A673 (cell line): ENCODE measurements around the gene LENEP. TPM values are rescaled to one million over a fixed set of nuclear protein-coding genes. Genes with fewer than 3 reads are reported as not detected.
A peak's percentile ranks its signal among the peaks of the same experiment; 100 is the strongest.

Experiments
- BruUV-seq: library from RNA; stranded (reverse); fragments of 400-500 nt; replicated peaks from 2 replicates; lab custom pipeline; 2021; lab: Mats Ljungman, UMichigan
- CTCF ChIA-PET: fragments of 300-600 bp; sonication (Branson Sonifier 250); formaldehyde crosslinking; loops from one replicate; lab custom pipeline; 2022; ENCODE audit warnings: antibody characterized with exemption; lab: Charles Lee
- POLR2A ChIA-PET: fragments of 300-600 bp; sonication (Branson Sonifier 250); formaldehyde crosslinking; loops from one replicate; lab custom pipeline; 2022; ENCODE audit warnings: antibody characterized with exemption; ENCODE audit not compliant: low non-redundant PET; lab: Charles Lee
- DNase-seq: peaks from one replicate; pipeline ENCODE4 v3.0.0-alpha.2; 2015; ENCODE audit warnings: low spot score
- H3K27ac ChIP-seq: fragments of 200-600 bp; sonication (generic); 2 replicates; pipeline ENCODE4 v1.5.1; 2016; ENCODE audit warnings: mixed run types, low read depth, mild to moderate bottlenecking, mixed read lengths, antibody characterized with exemption, low read length; ENCODE audit not compliant: poor library complexity, severe bottlenecking
- H3K27me3 ChIP-seq: fragments of 200-600 bp; sonication (generic); replicated peaks from 2 replicates; pipeline ENCODE4 v1.6.1; 2017; ENCODE audit warnings: mixed run types, low read depth, mild to moderate bottlenecking, mixed read lengths, antibody characterized with exemption, low read length; ENCODE audit not compliant: insufficient read depth, poor library complexity
- H3K36me3 ChIP-seq: fragments of 200-600 bp; sonication (generic); 2 replicates; pipeline ENCODE4 v1.6.1; 2016; ENCODE audit warnings: mixed run types, mild to moderate bottlenecking, mixed read lengths, antibody characterized with exemption, low read length; ENCODE audit not compliant: insufficient read depth, poor library complexity, severe bottlenecking
- H3K4me1 ChIP-seq: fragments of 200-600 bp; sonication (generic); 2 replicates; pipeline ENCODE4 v1.6.1; 2017; ENCODE audit warnings: mixed run types, mild to moderate bottlenecking, mixed read lengths, antibody characterized with exemption, low read length; ENCODE audit not compliant: insufficient read depth, poor library complexity, severe bottlenecking
- H3K4me3 ChIP-seq: fragments of 200-600 bp; sonication (generic); 2 replicates; pipeline ENCODE4 v1.5.1; 2016; ENCODE audit warnings: low read depth, mixed run types, mild to moderate bottlenecking, mixed read lengths, low read length; ENCODE audit not compliant: poor library complexity, severe bottlenecking
- H3K9me3 ChIP-seq: fragments of 200-600 bp; sonication (generic); 2 replicates; pipeline ENCODE4 v1.6.1; 2016; ENCODE audit warnings: mixed run types, low read depth, mild to moderate bottlenecking, mixed read lengths, antibody characterized with exemption, low read length; ENCODE audit not compliant: poor library complexity, severe bottlenecking
- EZH2 ChIP-seq: fragments of 200-600 bp; sonication (generic); IDR thresholded peaks from 2 replicates; pipeline ENCODE4 v1.6.1; 2017; ENCODE audit warnings: borderline replicate concordance, low read depth, mild to moderate bottlenecking, mixed read lengths, antibody characterized with exemption, low read length; ENCODE audit not compliant: poor library complexity, severe bottlenecking
- intact Hi-C: fragments of 100-400 bp; cut with micrococcal nuclease; formaldehyde crosslinking; loops from one replicate; pipeline ENCODE4 v1.10.0; 2022; ENCODE audit not compliant: unreplicated experiment
- total RNA-seq: library from RNA; stranded (reverse); gene quantifications from 2 replicates; pipeline ENCODE4 v1.2.3, GENCODE V29; 2021
- TF ChIP-seq, protein P1 (sequence below): fragments of 300-800, 200-600 bp; sonication (generic); conservative IDR thresholded peaks from 2 replicates; pipeline ENCODE4 v1.5.1; 2017; ENCODE audit warnings: low read depth, mild to moderate bottlenecking, antibody characterized with exemption, low read length, moderate library complexity, mixed read lengths

LENEP gene
- total RNA-seq, 1 experiment from 2014 or later, result 1.4 TPM

DNA sequence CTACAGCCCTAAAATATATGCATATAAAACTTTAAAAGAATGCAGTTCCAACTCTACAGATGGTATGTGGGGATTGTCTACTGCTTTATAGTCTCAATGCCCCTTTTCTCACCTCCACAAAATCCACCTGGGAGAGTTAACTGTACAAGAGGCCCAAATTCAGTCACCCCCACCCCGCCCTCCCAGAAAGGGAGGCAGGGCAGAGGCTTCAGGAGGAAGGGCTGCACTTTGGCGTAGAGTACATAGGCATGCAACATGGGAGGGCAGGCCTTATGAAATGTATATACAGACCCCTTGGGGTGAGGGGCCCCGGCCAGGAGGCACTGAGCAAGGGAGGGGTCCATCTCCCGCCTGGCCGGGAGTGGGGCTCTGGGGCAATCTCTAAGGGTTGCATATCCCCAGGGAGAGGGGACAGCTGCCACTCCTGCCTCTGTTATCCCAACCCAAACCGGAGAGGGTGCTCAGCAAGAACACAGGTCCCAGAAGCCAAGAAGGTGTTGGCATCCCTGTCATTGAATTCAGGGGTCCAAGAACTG is 30.5 kb upstream of the LENEP start:
- intact Hi-C loops, result loop anchor here (5.0 kb wide), 2 partner anchors 34 to 99 kb away; partner anchors contain the start of gene EFNA4
- Histone ChIP-seq H3K27me3 (no peaks in the 10 kb centered on the region), H3K4me3 (peak overlapping the region; percentile 97), H3K36me3 (peaks cover 71% of the 10 kb centered on the region), H3K9me3 (no peaks in the 10 kb centered on the region), H3K4me1 (peaks cover 19% of the 10 kb centered on the region), H3K27ac (peak overlapping the region; percentile 99)
- ChIA-PET POLR2A (interaction anchor here (0.7 kb wide), 1 partner anchor 123 kb away, joined by 4 read pairs; no protein-coding TSS in a partner anchor), CTCF (no interaction called here)
- DNase-seq, result no peak
- TF ChIP-seq EZH2, result no peak
- TF ChIP-seq, protein P1, sequence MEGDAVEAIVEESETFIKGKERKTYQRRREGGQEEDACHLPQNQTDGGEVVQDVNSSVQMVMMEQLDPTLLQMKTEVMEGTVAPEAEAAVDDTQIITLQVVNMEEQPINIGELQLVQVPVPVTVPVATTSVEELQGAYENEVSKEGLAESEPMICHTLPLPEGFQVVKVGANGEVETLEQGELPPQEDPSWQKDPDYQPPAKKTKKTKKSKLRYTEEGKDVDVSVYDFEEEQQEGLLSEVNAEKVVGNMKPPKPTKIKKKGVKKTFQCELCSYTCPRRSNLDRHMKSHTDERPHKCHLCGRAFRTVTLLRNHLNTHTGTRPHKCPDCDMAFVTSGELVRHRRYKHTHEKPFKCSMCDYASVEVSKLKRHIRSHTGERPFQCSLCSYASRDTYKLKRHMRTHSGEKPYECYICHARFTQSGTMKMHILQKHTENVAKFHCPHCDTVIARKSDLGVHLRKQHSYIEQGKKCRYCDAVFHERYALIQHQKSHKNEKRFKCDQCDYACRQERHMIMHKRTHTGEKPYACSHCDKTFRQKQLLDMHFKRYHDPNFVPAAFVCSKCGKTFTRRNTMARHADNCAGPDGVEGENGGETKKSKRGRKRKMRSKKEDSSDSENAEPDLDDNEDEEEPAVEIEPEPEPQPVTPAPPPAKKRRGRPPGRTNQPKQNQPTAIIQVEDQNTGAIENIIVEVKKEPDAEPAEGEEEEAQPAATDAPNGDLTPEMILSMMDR, result no peak
- BruUV-seq, result no TSS peak

- no peak for DNase-seq
- peaks cover 72% of the 10 kb centered on the region for H3K36me3 ChIP-seq
- H3K4me1 ChIP-seq, result peaks cover 27% of the 10 kb centered on the region
- H3K27me3 ChIP-seq, result no peaks in the 10 kb centered on the region
- H3K27ac ChIP-seq, result peak overlapping the region; percentile 47
- no TSS peak for BruUV-seq
- TF ChIP-seq, protein P1, result no peak
- TF ChIP-seq EZH2, result no peak
- CTCF ChIA-PET, result no interaction called here
- POLR2A ChIA-PET, result no interaction called here
- no peaks in the 10 kb centered on the region for H3K9me3 ChIP-seq
- no peak overlapping the region for H3K4me3 ChIP-seq
- intact Hi-C loops, result loop anchor here (5.0 kb wide), 2 partner anchors 34 to 99 kb away; partner anchors contain the start of gene EFNA4
Observed at GRCh38 chr1:154963643-154964042, 29.7 kb upstream of the LENEP start.

DNA sequence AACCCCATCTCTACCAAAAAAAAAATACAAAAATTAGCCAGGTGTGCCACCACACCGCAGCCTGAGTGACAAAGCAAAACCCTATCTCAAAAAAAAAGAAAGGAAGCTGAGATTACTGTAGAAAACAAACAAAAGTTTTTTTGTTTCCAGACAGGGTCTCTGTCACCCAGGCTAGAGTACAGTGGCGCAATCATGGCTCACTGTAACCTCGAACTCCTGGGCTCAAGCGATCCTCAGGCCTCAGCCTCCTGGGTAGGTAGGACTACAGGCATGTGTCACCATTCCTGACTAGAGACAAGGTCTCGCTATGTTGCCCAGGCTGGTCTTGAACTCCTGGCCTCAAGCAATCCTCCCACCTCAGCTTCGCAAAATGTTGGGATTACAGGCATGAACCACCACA is 29.0 kb upstream of the LENEP start:
- no peak for TF ChIP-seq EZH2
- TF ChIP-seq, protein P1, result no peak
- no peaks in the 10 kb centered on the region for H3K9me3 ChIP-seq
- ChIA-PET POLR2A (interaction anchor here (0.6 kb wide), 1 partner anchor 9 kb away, joined by 3 read pairs; no protein-coding TSS in a partner anchor), CTCF (no interaction called here)
- no TSS peak for BruUV-seq
- no peaks in the 10 kb centered on the region for H3K27me3 ChIP-seq
- H3K4me3 ChIP-seq, result no peak overlapping the region
- H3K27ac ChIP-seq, result no peak overlapping the region
- intact Hi-C loops, result loop anchor here (5.0 kb wide), 2 partner anchors 33 to 98 kb away; partner anchors contain the start of gene EFNA4
- peaks cover 65% of the 10 kb centered on the region for H3K36me3 ChIP-seq
- no peak for DNase-seq
- H3K4me1 ChIP-seq, result peaks cover 34% of the 10 kb centered on the region
